Measurements from ENCODE around the gene ARHGEF12. TPM values are rescaled to one million over a fixed set of nuclear protein-coding genes. Genes with fewer than 3 reads are reported as not detected.

The ARHGEF12 gene
- total RNA-seq, 1 donor from 2014 or later: 83.1 TPM

- Mint-ChIP-seq H3K27ac (ENCODE audit: unreplicated experiment) (no peak overlapping the region), H3K36me3 (ENCODE audit: low read depth, unreplicated experiment) (peaks cover 17% of the 10 kb centered on the region), H3K4me3 (ENCODE audit: unreplicated experiment) (no peak overlapping the region), H3K4me1 (ENCODE audit: low read depth, unreplicated experiment) (peaks cover 14% of the 10 kb centered on the region), H3K27me3 (ENCODE audit: low read depth, unreplicated experiment) (no peaks in the 10 kb centered on the region), H3K9me3 (ENCODE audit: unreplicated experiment) (no peaks in the 10 kb centered on the region)
- no peak overlapping the region for H3K4me3 ChIP-seq (ENCODE audit: insufficient read depth, low read depth, low read length)
- no peak overlapping the region for H3K4me2 ChIP-seq (ENCODE audit: low read length)
- no peak overlapping the region for H2AFZ ChIP-seq (ENCODE audit: low read depth, low read length)
- H4K20me1 ChIP-seq (ENCODE audit: insufficient read depth, low read length): no peaks in the 10 kb centered on the region
- H3K79me2 ChIP-seq (ENCODE audit: insufficient read depth, low read length): no peaks in the 10 kb centered on the region
- peaks cover 34% of the 10 kb centered on the region for H3K36me3 ChIP-seq (ENCODE audit: insufficient read depth, low read length)
- peaks cover 5% of the 10 kb centered on the region for H3K4me1 ChIP-seq (ENCODE audit: insufficient read depth, low read length)
- H3K9ac ChIP-seq (ENCODE audit: low read length): no peak overlapping the region
- TF ChIP-seq CTCF (IDR thresholded peaks at IDR 0.05; ENCODE audit: insufficient read depth, low read depth, low read length) (no peak), EZH2 (IDR thresholded peaks at IDR 0.05; ENCODE audit: insufficient read depth, low read length) (no peak)
- DNase-seq (ENCODE audit: low read depth) (peak; percentile 12), FAIRE-seq (no peak)
- H3K9me3 ChIP-seq (ENCODE audit: insufficient read depth, low read depth, low read length): no peaks in the 10 kb centered on the region
- H3K27me3 ChIP-seq (ENCODE audit: insufficient read depth, low read length): no peaks in the 10 kb centered on the region
- H3K27ac ChIP-seq (ENCODE audit: low read depth, low read length): no peak overlapping the region
Observed at GRCh38 chr11:120467627-120468026, 131.4 kb downstream of the ARHGEF12 start.

GRCh38 chr11:120471131-120471530, 134.9 kb downstream of the ARHGEF12 start:
- H3K4me3 ChIP-seq (ENCODE audit: insufficient read depth, low read depth, low read length): no peak overlapping the region
- Mint-ChIP-seq H3K4me1 (ENCODE audit: low read depth, unreplicated experiment) (peaks cover 14% of the 10 kb centered on the region), H3K9me3 (ENCODE audit: unreplicated experiment) (no peaks in the 10 kb centered on the region), H3K27me3 (ENCODE audit: low read depth, unreplicated experiment) (no peaks in the 10 kb centered on the region), H3K36me3 (ENCODE audit: low read depth, unreplicated experiment) (peaks cover 17% of the 10 kb centered on the region), H3K4me3 (ENCODE audit: unreplicated experiment) (peak overlapping the region; percentile 1), H3K27ac (ENCODE audit: unreplicated experiment) (peak overlapping the region; percentile 2)
- H3K27me3 ChIP-seq (ENCODE audit: insufficient read depth, low read length): no peaks in the 10 kb centered on the region
- peak overlapping the region; percentile 18 for H3K4me2 ChIP-seq (ENCODE audit: low read length)
- H3K27ac ChIP-seq (ENCODE audit: low read depth, low read length): peak overlapping the region; percentile 35
- H3K36me3 ChIP-seq (ENCODE audit: insufficient read depth, low read length): peaks cover 39% of the 10 kb centered on the region
- TF ChIP-seq CTCF (IDR thresholded peaks at IDR 0.05; ENCODE audit: insufficient read depth, low read depth, low read length) (no peak), EZH2 (IDR thresholded peaks at IDR 0.05; ENCODE audit: insufficient read depth, low read length) (no peak)
- no peak overlapping the region for H2AFZ ChIP-seq (ENCODE audit: low read depth, low read length)
- no peaks in the 10 kb centered on the region for H3K9me3 ChIP-seq (ENCODE audit: insufficient read depth, low read depth, low read length)
- no peak for FAIRE-seq
- H3K9ac ChIP-seq (ENCODE audit: low read length): no peak overlapping the region
- no peaks in the 10 kb centered on the region for H4K20me1 ChIP-seq (ENCODE audit: insufficient read depth, low read length)
- H3K4me1 ChIP-seq (ENCODE audit: insufficient read depth, low read length): peaks cover 5% of the 10 kb centered on the region
- H3K79me2 ChIP-seq (ENCODE audit: insufficient read depth, low read length): no peaks in the 10 kb centered on the region
- peak; percentile 87 for DNase-seq (ENCODE audit: low read depth)

GRCh38 chr11:120471994-120472393, 135.8 kb downstream of the ARHGEF12 start:
- no peak overlapping the region for H3K9ac ChIP-seq (ENCODE audit: low read length)
- Mint-ChIP-seq H3K4me1 (ENCODE audit: low read depth, unreplicated experiment) (peaks cover 14% of the 10 kb centered on the region), H3K9me3 (ENCODE audit: unreplicated experiment) (no peaks in the 10 kb centered on the region), H3K27ac (ENCODE audit: unreplicated experiment) (no peak overlapping the region), H3K36me3 (ENCODE audit: low read depth, unreplicated experiment) (peaks cover 17% of the 10 kb centered on the region), H3K27me3 (ENCODE audit: low read depth, unreplicated experiment) (no peaks in the 10 kb centered on the region), H3K4me3 (ENCODE audit: unreplicated experiment) (no peak overlapping the region)
- H3K27ac ChIP-seq (ENCODE audit: low read depth, low read length): no peak overlapping the region
- no peak for TF ChIP-seq EZH2 (IDR thresholded peaks at IDR 0.05; ENCODE audit: insufficient read depth, low read length)
- no peak for TF ChIP-seq CTCF (IDR thresholded peaks at IDR 0.05; ENCODE audit: insufficient read depth, low read depth, low read length)
- FAIRE-seq (no peak), DNase-seq (ENCODE audit: low read depth) (no peak)
- H3K4me3 ChIP-seq (ENCODE audit: insufficient read depth, low read depth, low read length): no peak overlapping the region
- no peak overlapping the region for H2AFZ ChIP-seq (ENCODE audit: low read depth, low read length)
- no peaks in the 10 kb centered on the region for H3K9me3 ChIP-seq (ENCODE audit: insufficient read depth, low read depth, low read length)
- no peak overlapping the region for H3K4me2 ChIP-seq (ENCODE audit: low read length)
- H3K36me3 ChIP-seq (ENCODE audit: insufficient read depth, low read length): peaks cover 33% of the 10 kb centered on the region
- H4K20me1 ChIP-seq (ENCODE audit: insufficient read depth, low read length): no peaks in the 10 kb centered on the region
- no peaks in the 10 kb centered on the region for H3K27me3 ChIP-seq (ENCODE audit: insufficient read depth, low read length)
- no peaks in the 10 kb centered on the region for H3K79me2 ChIP-seq (ENCODE audit: insufficient read depth, low read length)
- peaks cover 5% of the 10 kb centered on the region for H3K4me1 ChIP-seq (ENCODE audit: insufficient read depth, low read length)
